GM19328 (cell line): ENCODE measurements around the gene RPLP2.

Experiments
- ATAC-seq: cut with Tn5 transposase; IDR thresholded peaks from one replicate; pipeline ENCODE4 v1.9.1; 2021; ENCODE audit warnings: mild to moderate bottlenecking, moderate library complexity; ENCODE audit not compliant: unreplicated experiment

The RPLP2 gene

DNA sequence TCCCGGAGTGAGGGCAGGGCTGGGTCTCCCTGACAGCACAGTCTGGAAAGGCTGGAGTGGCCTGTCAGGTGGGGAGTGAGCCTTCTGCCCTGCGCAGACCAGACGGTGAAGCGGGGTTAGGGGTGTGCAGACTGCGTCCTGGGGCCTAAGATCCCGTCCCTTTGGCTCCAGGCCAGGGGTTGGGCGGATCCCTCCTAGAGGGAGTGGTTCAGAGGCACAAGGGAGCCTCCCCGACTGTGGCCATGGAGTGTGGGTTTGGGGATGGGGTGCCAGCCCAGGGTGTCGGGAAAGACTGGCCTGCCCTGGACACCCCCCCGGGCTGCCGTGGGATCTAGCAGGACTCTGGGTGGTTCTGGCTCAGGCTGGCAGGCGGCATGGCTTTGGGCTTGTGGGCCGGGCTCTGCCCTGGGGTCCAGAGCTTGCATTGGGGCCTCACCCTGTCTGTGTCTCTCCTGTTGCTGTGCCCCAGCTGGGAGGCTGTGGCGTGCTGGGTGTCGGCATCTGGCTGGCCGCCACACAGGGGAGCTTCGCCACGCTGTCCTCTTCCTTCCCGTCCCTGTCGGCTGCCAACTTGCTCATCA is 52.4 kb downstream of the RPLP2 start:
- ATAC-seq: no peak
